ENCODE measurements around the gene PSORS1C1.

PSORS1C1 gene

DNA sequence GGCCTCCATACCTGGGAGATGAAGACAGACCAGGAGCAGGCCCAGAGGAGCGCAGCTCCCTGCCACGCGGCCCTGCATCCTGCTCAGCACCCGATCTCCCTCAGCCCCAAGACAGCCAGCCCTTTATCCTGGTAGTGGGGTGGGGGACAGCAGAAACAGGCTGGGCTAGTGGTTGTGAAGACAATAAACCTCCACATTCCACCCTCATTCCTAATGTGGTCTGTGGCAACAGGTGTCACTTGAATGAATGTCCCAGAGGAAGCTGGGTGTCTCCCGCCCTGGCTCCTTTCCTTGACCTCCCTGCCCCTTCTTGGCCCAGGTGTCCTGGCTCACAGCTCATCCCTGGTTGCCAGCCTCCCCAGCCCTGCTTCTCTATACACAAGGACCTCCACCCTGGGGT is 2.1 kb upstream of the PSORS1C1 start, which contains the start of gene C6orf15:
TSS of gene C6orf15 (minus strand) at position 98 of the 400 bp plus-strand sequence. CDS start at position 78, 20 bp downstream.
- H3K4me3 ChIP-seq (ENCODE audit: low read depth, low read length): no peak within 1 kb of the TSS
- TF ChIP-seq, protein P1, sequence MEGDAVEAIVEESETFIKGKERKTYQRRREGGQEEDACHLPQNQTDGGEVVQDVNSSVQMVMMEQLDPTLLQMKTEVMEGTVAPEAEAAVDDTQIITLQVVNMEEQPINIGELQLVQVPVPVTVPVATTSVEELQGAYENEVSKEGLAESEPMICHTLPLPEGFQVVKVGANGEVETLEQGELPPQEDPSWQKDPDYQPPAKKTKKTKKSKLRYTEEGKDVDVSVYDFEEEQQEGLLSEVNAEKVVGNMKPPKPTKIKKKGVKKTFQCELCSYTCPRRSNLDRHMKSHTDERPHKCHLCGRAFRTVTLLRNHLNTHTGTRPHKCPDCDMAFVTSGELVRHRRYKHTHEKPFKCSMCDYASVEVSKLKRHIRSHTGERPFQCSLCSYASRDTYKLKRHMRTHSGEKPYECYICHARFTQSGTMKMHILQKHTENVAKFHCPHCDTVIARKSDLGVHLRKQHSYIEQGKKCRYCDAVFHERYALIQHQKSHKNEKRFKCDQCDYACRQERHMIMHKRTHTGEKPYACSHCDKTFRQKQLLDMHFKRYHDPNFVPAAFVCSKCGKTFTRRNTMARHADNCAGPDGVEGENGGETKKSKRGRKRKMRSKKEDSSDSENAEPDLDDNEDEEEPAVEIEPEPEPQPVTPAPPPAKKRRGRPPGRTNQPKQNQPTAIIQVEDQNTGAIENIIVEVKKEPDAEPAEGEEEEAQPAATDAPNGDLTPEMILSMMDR (IDR thresholded peaks at IDR 0.05; ENCODE audit: low read depth, low read length, missing control alignments): no peak
- DNase-seq (ENCODE audit: low read depth): no peak

DNA sequence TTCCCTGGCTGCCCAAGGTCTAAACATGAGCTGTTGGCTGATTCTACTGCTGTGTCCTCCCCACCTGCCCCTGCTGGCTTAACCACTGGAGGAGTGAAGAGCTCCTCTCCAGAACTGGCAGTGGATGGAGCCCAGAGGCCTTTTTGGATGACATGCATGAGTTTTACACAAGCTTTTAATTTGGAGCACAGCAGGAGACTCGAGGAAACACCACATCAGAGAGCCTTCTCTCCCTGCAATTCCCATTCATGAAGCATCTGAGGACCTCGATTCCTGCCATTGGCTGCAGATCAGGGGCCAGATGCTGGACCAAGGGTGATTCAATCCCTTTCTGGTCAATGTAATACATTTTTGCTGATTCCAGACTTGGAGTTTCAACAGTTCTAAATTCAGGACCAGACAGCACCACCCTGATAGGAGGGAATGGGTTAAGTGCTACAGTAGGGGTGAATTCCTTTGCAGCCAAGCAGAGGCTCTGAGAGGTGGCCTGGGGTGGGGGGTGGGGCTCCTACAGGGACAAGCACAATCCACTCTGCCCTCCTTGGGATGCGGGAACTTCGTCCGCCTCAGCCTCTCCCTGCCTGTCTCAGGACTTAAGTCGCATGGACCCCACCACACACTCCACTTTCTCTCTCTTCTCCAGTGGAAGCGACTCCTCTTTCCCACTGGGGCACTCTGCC is 599 bp upstream of the PSORS1C1 start:
- no peak overlapping the region for H3K4me3 ChIP-seq (ENCODE audit: low read depth, low read length)
- TF ChIP-seq, protein P1 (IDR thresholded peaks at IDR 0.05; ENCODE audit: low read depth, low read length, missing control alignments): no peak
- no peak for DNase-seq (ENCODE audit: low read depth)

DNA sequence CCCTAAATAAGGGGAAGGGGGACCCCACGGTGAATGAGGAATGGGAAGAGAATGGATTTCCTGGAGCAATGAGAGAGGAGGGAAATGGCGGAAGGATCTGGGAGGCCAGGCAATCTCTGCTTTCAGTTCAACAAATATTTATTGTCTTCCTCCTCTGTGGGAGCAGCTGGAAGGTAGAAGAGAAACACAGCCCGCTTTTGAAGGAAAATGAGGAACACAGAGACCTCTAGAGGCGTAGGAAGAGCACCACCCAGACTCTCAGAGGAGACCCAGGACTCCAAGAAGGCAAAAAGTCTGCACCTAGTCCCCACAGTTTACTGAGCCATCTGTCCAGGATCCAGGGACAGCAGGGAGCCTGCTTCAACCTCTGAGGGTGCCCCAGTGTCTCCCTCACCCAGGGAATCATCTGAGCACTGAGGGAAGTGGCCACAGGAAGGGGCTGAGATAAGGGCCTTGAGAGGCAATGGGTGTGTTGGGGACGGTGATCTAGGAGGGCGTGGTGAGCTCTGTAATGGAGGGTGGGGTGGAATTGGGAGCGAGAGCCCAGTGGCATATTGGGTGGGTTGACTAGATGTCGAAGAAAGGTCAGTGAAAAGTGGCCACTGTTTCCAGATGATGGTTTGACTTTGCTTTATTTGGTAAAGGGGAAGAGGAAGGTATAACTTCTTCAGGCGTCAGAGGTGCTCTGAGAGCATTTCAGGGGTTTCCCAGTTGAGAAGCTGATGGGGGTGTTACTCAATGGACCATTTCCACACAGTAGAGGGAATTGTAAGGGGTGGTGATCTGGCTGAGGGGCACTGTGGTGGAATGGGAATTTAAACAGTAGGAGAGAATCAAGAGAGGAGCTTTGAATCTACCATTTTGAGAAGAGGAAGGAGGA is 610 bp downstream of the PSORS1C1 start:
- TF ChIP-seq, protein P1 (IDR thresholded peaks at IDR 0.05; ENCODE audit: low read depth, low read length, missing control alignments): peak; percentile 16
- no peak for DNase-seq (ENCODE audit: low read depth)
- no peak overlapping the region for H3K4me3 ChIP-seq (ENCODE audit: low read depth, low read length)

DNA sequence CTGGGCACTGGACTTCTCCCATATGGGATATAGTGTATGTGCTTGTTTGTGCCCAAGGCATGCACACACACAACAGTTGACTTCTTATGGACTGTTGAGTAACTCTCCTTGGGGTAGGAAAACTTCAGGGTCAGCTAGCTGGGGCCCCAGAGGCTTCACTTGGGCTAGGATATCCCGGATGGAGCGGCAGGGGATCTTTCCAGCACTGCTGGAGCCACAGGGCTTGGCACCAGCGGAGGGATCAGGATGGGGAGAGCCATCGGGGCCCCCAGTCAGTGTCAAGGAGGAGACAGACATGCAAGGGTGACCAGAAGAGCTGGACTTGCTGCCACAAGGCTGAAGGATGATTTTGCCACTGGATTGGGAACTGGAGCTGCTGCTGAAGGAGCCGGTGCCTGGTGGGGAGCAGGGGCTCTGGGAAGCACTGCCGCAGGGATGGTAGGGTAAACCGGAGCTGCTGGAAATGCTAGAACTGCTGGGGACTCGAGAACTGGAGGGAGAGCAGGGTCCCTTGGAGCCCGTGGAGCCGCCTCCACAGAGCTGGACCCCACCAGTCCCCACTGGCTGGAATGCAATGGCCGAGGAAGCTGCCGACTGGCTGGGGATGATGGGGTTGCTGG is 1.5 kb downstream of the PSORS1C1 start:
- DNase-seq (ENCODE audit: low read depth): no peak
- H3K4me3 ChIP-seq (ENCODE audit: low read depth, low read length): no peak overlapping the region
- TF ChIP-seq, protein P1 (IDR thresholded peaks at IDR 0.05; ENCODE audit: low read depth, low read length, missing control alignments): no peak

DNA sequence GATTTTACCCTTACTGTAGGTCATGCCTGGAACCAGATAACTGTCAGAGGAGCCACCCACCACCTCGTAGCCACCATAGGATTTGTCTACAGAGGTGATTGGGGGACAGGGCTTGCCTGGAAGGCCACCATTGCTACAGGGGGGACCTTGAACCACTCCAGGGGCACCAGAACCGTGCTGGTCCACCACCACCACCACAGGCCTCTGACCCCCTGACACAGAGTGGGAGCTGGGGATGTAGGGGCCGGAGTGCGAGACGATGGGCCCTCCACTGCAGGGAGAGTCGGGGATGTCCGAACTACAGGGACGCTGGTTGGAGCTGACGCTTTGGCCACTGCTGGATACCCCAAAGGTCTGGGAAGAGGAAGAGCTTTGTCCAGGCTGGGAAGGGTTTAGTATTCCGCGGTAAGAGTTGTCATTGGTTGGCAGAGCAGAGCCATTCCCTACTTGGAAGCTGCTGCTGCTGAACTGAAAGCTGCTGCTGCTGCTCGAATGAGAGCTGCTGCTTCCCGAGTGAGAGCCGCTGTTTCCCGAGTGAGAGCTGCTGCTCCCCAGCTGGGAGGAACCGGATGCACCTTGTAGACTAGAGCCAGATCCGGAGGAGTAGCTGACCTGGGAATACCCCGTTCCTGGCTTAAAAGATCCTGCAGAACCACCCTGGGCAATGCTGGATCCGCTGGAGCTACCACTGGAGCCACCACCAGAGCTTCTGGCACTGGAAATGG is 2.2 kb downstream of the PSORS1C1 start:
- no peak overlapping the region for H3K4me3 ChIP-seq (ENCODE audit: low read depth, low read length)

DNA sequence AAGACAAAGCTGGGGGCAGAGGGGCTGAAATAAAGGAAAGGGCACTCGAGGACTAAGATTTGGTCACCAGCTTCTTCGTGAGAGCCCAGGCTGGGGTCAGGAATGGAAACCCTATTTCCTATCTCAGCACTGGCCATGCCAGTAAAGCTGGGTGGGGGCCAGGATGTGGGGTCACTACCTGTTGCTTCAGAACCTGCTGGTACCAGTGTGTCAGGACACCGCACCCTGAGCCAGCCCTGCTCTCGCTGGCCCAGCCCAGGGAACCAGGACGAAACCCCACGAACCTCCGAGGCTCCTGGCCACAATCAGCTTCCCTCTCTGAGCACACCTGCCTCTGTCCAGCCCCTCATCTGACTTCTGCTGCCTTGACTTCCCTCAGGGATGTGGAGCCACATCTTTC is 3.6 kb downstream of the PSORS1C1 start:
- TF ChIP-seq, protein P1 (IDR thresholded peaks at IDR 0.05; ENCODE audit: low read depth, low read length, missing control alignments): no peak
- no peak for DNase-seq (ENCODE audit: low read depth)
- H3K4me3 ChIP-seq (ENCODE audit: low read depth, low read length): no peak overlapping the region

More for the DNA sequence above, 2.2 kb downstream of the PSORS1C1 start:
- no peak for DNase-seq (ENCODE audit: low read depth)
- TF ChIP-seq, protein P1 (IDR thresholded peaks at IDR 0.05; ENCODE audit: low read depth, low read length, missing control alignments): no peak
